Measurements from ENCODE around the gene CPXM1.

- TF ChIP-seq POLR2A (IDR thresholded peaks at IDR 0.05), result no peak
- no peak for TF ChIP-seq POLR2AphosphoS5 (IDR thresholded peaks at IDR 0.05)
- TF ChIP-seq EP300 (IDR thresholded peaks at IDR 0.05), result no peak
- no peak for TF ChIP-seq CTCF (IDR thresholded peaks at IDR 0.05)
These were observed 523 bp downstream of the CPXM1 start for GRCh38 chr20:2799688-2800520.
